Measurements from ENCODE around the gene ANKRD2.

GRCh38 chr10:97534746-97535367, 37.7 kb upstream of the ANKRD2 start:
- TF ChIP-seq CTCF (IDR thresholded peaks at IDR 0.05; ENCODE audit: borderline replicate concordance, extremely low read depth, low read length, poor library complexity, severe bottlenecking) = peak; percentile 64
- TF ChIP-seq EZH2 (IDR thresholded peaks at IDR 0.05; ENCODE audit: borderline replicate concordance, low read depth, low read length, severe bottlenecking) = no peak

Data from DND-41 (cell line).